Colonic mucosa (tissue), 4 donors: Measurements from ENCODE around the gene CRMP1. TPM values are rescaled to one million over a fixed set of nuclear protein-coding genes. Genes with fewer than 3 reads are reported as not detected.
A peak's percentile ranks its signal among the peaks of the same experiment; 100 is the strongest.
"Not testable (repeated sequence)": the region's sequence is repeated elsewhere in the genome, so short reads cannot be mapped to it uniquely, and the experiment has no call there.

ENCODE experiments used
- DNase-seq: peaks from one replicate; pipeline ENCODE4 v3.0.0-alpha.2; 2020
- H3K27ac ChIP-seq: fragments of 200-600 bp; one replicate; pipeline ENCODE4 v1.8.0; 2021
- H3K27me3 ChIP-seq: fragments of 200-600 bp; one replicate; pipeline ENCODE4 v1.8.0; 2021
- H3K36me3 ChIP-seq: fragments of 200-600 bp; one replicate; pipeline ENCODE4 v1.8.0; 2021
- H3K4me1 ChIP-seq: fragments of 200-600 bp; one replicate; pipeline ENCODE4 v1.8.0; 2021; ENCODE audit warnings: mild to moderate bottlenecking
- H3K4me3 ChIP-seq: fragments of 200-600 bp; one replicate; pipeline ENCODE4 v1.8.0; 2021
- H3K9ac ChIP-seq, 2 donors: one replicate each; pipeline ENCODE4 v1.7.0; 2013; ENCODE audit warnings: control low read depth in 2 of 2, low read depth in 2 of 2, low read length in 2 of 2
- H3K9me3 ChIP-seq: fragments of 200-600 bp; one replicate; pipeline ENCODE4 v1.8.0; 2021
- intact Hi-C: fragments of 100-400 bp; cut with DNase I; formaldehyde crosslinking; loops from one replicate; pipeline ENCODE4 v1.14.1; 2022
- total RNA-seq, 2 donors: library from RNA; stranded (reverse); fragmentation: NEBNext Ultra II Directional in 1 of 2; extraction: Animal tissue kit (Norgen Biotek cat#: 25700) in 1 of 2; gene quantifications; one replicate each; pipeline ENCODE4 v1.2.1, GENCODE V29; 2021
- TF ChIP-seq, protein P1 (sequence below): fragments of 200-600 bp; IDR thresholded peaks from one replicate; pipeline ENCODE4 v1.8.0; 2022; ENCODE audit warnings: antibody characterized with exemption, mild to moderate bottlenecking
- donor health status: healthy.
- donor health status: DM: no; HTN: no; CAD: no.
- donor health status: DM: no; HTN: no; CAD: no.

The CRMP1 gene
- total RNA-seq, 2 donors from 2014 or later: 0.49 to 1.2 TPM

DNA sequence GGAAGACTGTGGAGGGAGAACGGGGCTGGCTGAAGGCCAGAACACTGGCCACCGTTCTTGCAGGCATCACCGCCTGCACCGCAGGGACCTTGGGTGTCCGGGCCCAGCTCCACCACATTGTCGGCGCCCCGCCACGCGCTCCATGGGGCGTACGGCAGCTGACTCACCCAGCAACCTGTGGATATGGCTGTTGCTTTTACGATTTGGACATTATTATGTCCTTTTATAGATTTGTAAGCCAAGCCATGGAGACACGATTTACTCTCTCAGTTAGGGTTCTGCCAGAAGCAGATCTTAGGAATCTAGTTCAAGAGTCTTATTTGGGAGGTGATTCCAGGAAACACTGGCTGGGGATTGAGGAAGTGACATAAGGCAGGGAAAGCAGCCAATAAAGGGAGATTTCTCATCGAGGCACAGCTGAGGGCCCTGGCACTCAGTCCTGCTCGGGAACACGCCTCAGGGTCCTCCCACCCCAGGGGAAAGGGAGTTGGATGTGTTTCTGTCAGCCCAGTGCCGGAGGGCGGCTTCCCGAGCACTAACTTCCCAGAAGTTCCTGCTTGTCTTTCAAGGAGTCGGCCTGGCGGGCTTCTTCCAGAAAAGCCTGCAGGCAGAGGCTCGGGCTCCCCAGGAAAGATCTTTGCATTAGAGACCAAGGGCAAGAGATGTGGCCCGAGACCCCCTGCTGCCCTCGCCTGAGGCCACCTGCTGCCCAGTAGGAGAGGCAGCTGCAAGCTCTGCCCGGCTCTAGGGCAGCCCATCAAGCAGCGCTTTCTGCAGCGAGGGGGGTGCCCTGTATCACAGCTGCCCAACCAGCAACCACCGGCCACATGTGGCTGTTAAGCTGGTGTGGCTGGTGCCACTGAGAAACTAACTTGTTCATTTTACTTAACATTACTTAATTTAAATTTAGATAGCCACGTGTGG, 52.9 kb downstream of the CRMP1 start:
- intact Hi-C loops: no loop called here

DNA sequence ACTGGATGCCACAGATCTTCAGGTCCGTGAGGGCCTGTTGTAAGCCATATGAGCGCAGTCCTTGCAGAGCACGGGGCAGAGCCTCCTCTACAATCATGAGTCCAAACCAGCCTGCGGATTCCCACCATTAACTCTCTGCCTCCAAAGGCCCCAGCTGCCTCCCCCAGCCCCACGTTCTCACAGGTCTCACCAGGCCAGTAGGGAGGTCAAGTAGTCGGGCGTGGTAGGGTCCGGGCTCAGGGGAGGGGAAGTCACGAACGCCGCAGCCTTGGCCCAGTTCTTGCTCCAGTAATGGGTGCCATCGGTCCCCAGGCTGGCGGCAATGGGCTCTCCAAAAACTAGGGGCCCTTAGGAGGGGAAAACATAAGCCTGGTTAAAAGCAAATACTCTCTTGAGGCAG, 53.6 kb downstream of the CRMP1 start:
- Histone ChIP-seq H3K9ac (no peak overlapping the region), H3K27me3 (no peaks in the 10 kb centered on the region), H3K4me3 (no peak overlapping the region), H3K4me1 (no peaks in the 10 kb centered on the region), H3K9me3 (no peaks in the 10 kb centered on the region), H3K36me3 (no peaks in the 10 kb centered on the region), H3K27ac (no peak overlapping the region)
- no peak for DNase-seq
- TF ChIP-seq, protein P1, sequence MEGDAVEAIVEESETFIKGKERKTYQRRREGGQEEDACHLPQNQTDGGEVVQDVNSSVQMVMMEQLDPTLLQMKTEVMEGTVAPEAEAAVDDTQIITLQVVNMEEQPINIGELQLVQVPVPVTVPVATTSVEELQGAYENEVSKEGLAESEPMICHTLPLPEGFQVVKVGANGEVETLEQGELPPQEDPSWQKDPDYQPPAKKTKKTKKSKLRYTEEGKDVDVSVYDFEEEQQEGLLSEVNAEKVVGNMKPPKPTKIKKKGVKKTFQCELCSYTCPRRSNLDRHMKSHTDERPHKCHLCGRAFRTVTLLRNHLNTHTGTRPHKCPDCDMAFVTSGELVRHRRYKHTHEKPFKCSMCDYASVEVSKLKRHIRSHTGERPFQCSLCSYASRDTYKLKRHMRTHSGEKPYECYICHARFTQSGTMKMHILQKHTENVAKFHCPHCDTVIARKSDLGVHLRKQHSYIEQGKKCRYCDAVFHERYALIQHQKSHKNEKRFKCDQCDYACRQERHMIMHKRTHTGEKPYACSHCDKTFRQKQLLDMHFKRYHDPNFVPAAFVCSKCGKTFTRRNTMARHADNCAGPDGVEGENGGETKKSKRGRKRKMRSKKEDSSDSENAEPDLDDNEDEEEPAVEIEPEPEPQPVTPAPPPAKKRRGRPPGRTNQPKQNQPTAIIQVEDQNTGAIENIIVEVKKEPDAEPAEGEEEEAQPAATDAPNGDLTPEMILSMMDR: no peak
- intact Hi-C loops: no loop called here

More for the DNA sequence above, 52.9 kb downstream of the CRMP1 start:
- no peaks in the 10 kb centered on the region for H3K36me3 ChIP-seq
- DNase-seq: peak; percentile 26
- TF ChIP-seq, protein P1: no peak
- H3K9ac ChIP-seq: no peak overlapping the region
- no peaks in the 10 kb centered on the region for H3K4me1 ChIP-seq
- H3K27me3 ChIP-seq: no peaks in the 10 kb centered on the region
- no peaks in the 10 kb centered on the region for H3K9me3 ChIP-seq
- peak overlapping the region; percentile 36 for H3K27ac ChIP-seq
- H3K4me3 ChIP-seq: no peak overlapping the region

DNA sequence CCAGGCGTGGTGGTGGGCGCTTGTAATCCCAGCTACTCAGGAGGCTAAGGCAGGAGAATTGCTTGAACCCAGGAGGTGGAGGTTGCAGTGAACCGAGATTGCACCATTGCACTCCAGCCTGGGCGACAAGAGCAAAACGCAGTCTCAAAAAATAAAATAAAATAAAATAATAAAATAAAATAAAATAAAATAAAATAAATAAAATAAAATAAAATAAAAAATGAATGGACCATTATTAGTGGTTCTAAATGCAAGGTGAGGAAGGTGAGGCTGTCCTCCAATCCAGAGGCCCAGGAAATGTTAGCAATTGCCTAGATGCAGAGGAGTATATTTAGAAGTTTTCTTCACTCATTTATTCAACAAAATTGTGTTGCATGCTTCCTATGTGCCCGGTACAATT, 55.4 kb downstream of the CRMP1 start:
- H3K27me3 ChIP-seq, H3K9me3 ChIP-seq, H3K4me1 ChIP-seq, H3K36me3 ChIP-seq, DNase-seq, H3K9ac ChIP-seq, H3K27ac ChIP-seq, intact Hi-C loops, H3K4me3 ChIP-seq: not testable (repeated sequence)

DNA sequence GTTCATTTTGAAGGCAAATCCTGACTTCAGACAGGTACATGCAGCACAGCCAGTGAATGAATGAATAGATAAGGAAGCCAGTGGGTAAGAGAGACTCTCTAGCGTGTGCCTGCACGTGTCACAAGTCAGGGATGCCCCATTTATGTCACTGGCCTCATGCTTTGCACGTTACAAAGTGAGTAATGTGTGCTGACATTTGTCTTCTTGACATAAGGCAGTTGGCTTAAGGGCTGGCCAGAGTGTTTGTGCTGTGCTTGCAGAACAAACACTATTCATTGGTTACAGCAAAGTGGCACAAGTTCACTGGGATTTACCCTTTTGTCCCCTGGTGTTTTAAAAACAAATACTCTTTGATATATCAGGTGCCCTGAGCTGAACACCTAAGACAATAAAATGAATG, 55.9 kb downstream of the CRMP1 start:
- Histone ChIP-seq H3K9me3 (no peaks in the 10 kb centered on the region), H3K36me3 (no peaks in the 10 kb centered on the region), H3K4me3 (no peak overlapping the region), H3K9ac (no peak overlapping the region), H3K27ac (no peak overlapping the region), H3K27me3 (no peaks in the 10 kb centered on the region), H3K4me1 (no peaks in the 10 kb centered on the region)
- no peak for DNase-seq
- TF ChIP-seq, protein P1: no peak
- intact Hi-C loops: no loop called here

DNA sequence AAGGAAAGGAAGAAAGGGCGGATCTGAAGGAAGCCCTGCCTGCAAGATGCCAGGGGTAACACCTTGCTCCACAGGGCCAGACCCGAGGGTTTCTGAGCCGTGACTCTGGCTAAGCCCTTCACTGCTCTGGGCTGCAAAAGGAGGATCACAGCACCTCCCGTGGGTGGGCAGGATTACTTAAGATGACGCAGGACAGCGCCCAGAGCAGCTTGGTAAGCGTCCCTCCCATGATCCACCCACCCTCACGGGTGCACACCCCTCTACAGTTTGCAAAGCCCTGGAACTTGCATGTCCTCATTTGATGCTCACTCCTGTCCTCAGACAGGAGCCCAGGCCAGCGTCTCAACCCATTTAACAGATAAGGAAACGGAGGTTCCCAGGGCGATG, 64.9 kb downstream of the CRMP1 start:
- Histone ChIP-seq H3K27ac (no peak overlapping the region), H3K9me3 (no peaks in the 10 kb centered on the region), H3K4me3 (no peak overlapping the region), H3K9ac (no peak overlapping the region), H3K27me3 (no peaks in the 10 kb centered on the region), H3K4me1 (no peaks in the 10 kb centered on the region), H3K36me3 (no peaks in the 10 kb centered on the region)
- intact Hi-C loops: no loop called here
- DNase-seq: no peak
- TF ChIP-seq, protein P1: no peak
